ENCODE measurements around the gene TSHZ2.

TSHZ2 gene

DNA sequence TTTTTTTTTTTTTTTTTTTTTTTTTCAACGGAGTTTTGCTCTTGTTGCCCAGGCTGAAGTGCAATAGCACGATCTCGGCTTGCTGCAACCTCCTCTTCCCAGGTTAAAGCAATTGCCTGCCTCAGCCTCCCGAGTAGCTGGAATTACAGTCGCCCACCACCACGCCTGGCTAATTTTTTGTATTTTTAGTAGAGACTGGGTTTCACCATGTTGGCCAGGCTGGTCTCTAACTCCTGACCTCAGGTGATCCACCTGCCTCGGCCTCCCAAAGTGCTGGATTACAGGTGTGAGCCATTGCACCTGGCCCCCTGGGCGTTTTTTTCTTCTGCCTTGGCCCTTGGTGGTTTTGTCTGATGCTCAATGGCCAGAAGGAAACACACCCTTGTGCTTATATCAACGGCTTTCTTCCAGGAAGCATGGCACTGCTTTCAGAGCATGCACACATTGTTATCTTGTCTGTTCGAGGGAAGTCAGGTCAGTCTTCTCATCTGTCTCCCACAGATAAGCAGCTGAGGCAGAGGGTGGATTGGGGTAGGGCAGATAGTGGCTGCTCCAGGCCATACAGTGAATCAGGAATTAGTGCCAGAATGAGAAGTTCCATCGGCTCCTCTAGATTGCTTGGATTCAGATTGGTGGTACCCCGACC lies 203.1 kb downstream of the TSHZ2 start:
- DNase-seq = no peak

DNA sequence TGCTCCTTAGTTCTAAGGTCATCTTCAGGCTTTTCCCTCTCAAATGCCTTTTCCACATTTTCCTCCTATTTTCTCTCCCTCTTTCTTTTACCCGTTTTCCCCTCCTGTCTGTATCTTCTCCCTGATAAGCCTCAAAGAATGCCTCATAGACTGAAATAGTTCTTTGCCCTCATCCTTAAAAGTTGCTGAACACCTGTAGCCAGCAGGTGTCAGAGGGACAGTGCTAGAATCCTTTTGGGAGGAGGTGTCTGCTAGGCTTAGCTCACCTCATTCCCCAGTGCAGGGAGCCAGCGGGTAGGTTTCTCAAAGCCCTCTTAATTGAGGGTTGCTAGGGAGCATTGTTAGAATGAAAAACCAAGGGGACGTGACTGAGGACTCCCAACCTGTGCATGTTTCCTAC lies 204.0 kb downstream of the TSHZ2 start:
- DNase-seq = no peak

DNA sequence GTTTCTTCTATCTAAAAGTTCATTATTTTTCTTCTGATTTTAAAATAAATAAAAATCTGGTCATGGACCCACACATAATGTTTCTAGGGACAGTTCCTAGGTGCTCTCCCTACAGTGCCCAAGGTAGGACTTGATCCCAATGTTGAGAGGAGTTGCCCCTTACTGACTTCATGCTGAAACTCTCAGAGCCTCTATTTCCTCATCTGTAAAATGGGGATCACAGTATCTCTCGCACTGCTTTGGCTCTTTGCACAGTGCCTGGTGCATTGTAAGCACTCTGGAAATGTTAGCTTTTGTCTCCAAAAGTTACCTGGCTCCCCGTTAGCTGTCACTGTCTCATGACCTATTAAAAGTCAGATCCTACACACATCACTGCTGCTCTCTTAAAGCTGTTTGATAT lies 205.5 kb downstream of the TSHZ2 start:
- DNase-seq = no peak

DNA sequence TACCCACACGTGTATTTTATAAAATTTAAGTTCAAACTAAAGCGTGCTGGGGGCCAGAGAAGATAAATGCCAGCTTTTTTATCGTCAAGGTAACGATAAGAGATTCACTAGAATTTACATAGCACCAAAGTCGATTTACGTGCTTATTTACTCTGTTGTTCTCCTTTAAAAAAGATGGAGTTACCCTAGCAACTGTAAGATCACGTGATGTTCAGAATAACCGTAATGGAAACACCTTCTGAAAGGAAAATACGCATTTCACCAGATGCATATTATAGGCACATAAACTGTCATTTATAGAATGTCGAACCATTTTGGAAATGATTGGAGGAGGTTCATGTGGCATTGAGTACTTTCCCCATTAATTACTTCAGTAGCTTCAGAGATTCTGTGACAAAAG lies 207.6 kb downstream of the TSHZ2 start:
- DNase-seq = no peak

DNA sequence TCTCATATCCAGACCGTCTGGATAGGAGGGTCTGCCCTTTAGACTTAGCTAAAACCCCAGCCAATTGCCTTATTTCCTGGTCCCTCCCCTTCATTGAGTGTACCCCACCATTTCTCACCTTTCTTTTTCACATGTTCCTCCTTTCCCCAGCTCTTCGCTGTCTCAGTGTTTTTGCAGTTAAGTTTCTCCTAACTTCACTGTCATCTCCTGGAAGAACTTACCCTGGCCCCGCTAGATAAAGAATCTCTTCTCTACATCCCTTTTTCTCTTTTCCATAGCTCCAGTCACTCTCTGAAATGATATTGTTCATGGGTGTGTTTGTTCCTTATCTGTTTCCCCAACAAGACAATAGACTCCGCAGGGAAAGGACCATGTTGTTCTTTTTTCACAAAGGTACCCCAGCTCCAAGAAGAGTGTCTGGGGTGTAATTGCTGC lies 208.8 kb downstream of the TSHZ2 start:
- no peak for DNase-seq

DNA sequence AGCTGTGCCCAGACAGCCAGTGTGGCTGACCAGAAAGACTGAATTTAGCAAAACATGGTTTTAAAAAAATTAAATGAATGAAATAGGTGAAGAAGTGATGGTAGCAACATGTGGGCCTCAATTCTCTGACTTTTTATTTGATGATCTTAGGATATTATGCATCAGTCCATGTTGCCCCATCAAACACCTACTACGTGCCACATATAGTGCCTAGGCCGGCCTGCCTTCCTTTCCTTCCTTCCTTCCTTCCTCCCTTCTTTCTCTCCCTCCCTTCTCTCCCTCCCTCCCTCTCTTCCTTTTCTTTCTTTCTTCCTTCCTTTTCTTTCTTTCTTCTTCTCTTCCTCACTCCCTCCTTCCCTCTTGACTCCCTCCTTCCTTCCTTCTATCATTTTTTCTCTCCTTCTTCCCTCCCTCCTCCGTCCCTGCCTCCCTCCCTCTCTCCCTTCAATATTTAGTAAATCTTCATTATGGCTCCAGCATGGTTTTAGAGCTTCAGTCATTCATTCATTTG lies 209.8 kb downstream of the TSHZ2 start:
- DNase-seq = no peak

DNA sequence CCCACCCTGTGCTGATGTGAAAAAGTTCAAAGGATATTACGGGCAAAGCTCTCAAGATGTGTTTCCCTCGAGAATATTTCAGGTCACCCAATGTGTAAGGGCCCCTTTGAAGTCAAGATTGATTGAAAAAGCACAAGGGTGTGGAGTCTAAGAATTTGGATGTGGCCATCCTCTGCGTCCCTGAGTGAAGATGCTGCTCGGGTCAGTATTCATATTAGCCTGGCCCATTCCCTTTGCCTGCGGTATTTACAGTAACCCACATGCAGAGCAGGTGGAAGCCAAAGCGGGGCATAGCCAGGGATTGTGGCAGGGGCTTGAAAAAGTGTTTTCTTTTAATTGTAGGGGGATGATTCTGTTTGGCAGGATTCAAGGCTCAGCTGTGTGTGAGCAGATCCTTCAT lies 211.0 kb downstream of the TSHZ2 start:
- DNase-seq = no peak

DNA sequence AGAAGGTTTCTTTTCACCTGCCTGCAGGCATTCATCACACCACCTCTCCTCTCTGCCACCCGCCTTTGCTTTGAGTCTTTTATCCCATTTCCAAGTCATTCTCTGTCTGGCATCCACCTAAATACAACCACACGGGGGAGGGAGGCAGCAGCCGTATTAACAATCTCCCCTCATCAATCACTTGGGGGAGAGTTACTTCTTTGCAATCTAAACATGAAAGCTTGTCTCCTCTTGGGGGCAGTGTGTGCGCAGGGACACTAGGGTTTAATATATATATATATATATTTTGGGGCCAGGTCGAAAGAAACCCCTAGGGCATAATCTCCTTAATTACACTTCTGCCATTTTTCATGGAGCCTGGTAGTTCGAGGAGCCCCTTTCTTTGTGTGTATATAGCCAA lies 214.5 kb downstream of the TSHZ2 start:
- DNase-seq = no peak

DNA sequence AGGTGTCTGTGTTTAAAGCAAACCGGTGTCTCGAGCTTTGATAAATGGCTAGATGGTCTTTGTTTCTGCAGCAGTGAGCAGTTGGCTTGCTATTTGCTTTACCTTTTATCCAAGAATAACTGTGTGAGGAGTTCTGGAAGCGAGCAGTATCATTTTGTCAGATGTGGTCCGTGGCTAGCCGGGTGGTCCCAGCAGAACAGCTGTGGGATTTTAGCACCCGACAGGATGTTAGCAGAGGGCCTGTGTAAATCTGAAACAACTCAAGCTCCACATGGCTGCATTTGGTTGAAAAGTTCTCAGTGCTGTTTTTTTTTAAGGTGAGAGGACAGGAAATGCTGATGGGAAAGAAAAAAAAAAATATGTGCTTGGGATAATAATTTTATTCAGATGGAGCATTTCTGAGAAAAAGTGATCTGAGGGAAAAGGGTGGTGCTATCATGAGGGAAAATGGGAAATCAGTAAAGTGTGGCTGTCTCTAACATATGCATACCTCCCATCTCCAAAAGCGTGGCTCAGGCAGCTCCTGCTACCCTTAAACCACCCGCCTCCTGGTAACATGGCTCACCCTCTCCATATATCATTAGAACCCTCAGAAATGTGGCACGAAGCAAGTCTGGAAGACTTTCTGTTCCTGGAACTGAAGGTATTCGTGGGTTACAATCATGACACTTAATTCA lies 215.4 kb downstream of the TSHZ2 start:
- no peak for DNase-seq

DNA sequence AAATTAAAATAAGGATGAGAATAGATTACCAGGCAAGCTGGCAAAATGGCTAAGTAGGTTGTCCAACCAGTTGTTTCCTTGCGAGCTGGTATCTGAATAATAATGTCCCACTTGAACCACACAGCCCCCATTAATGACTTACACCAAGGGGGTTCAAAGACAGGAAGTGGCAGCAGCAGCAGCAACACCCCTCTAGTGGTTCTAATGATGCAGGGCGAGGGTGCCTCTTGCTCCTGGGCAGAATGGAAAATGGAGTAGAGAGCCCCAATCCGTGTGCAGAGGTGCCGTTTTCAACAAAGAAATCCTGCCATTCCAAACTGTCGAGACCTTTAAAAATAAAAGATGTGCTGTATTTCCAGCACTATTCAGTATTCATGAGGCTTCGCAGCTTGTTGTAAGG lies 218.1 kb downstream of the TSHZ2 start:
- DNase-seq = no peak

DNA sequence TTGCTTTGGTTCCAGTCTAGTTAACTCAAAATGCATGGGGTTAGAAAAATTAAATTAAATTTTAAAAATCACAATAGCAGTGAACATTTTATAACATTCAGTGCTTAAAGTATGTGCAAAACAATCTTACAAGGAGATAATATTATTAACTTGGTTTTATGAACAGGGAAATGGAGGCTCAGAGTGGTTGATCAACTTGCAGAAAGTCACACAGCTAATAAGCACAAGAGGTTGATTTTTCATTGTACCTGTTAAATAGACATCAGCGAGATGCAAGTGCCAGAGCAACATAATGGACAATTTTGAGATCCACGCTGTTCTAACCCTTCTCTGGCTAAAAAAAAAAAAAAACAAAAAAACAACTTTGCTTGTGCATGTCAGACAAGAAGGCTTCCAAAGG lies 219.8 kb downstream of the TSHZ2 start:
- DNase-seq = no peak

DNA sequence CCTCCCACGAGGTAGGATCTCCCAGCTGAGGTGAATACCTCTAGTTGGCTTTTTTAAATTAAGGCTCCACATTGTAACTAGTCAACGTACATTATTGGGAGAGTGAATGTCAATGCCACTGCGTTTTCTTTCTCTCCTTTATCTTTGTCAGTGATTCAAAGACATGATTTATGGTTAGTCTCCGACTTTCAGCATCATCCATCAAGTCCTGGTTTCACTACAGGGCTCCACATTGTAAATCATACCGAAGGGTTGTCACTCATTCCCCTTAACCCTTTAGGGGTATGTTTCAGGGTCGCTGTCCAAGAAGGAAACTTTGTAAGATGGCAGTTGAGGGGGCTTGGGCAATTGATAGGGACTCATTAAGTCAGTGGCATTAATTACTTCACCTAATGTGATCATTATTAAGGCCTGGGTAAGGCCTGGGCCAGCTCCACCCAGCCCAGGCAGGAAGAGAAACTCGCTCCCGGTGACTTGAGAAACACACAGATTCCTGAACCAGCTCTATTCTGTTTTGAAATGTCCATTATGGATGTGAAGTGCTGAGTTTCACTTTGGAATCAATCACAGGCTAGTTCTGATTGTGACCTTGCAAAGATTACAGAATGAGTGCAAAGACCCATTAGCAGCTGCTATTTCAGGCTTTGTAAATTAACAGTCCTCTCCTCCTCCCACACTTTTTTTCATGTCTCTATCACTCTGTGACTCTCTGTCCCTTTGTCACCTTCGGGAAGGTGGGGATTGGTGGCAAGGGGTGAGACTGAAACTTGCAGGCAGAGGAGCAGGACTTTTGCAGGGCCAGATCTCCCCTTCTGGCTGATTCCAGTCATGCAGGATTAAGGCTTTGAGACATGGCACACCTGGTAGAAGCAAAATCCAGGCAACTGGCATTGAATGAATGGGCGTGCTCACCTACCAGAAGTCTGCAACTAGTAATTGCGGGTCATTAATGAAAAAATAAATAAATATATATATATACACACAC lies 222.4 kb downstream of the TSHZ2 start:
- no peak for DNase-seq

DNA sequence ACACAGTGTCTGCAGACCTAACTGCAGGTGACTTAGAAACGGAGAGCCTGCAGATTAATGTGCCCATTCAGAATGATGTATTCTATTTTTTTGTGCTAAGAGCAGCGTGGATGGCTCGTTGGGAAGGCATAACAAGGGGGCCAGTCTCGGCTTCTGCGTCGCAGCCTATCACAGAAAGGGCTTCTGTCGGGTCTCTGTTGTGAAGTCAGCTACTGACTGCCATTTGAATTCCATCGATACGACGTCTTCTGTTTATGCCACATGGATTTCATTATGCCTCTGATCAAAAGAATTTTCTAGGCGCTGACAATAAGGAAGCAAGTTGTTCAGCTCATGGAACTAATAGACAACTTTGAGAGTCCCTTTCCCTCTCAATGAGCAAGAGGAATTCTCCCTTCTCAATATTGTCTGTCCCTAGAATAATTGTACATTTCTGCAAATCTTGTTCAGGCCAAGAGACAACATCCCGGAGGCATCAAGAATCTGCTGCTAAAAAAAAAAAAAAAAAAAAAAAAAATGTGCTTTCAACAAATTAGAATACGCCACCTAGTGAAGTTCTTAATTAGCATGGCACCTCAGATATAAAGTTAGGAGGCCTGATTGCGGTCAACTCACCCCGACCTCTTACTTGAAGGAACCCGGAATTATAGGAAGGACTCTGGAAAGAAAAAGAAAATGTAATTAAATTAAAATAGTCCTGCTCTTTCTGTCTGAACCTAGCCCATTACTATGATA lies 223.9 kb downstream of the TSHZ2 start:
- no peak for DNase-seq

DNA sequence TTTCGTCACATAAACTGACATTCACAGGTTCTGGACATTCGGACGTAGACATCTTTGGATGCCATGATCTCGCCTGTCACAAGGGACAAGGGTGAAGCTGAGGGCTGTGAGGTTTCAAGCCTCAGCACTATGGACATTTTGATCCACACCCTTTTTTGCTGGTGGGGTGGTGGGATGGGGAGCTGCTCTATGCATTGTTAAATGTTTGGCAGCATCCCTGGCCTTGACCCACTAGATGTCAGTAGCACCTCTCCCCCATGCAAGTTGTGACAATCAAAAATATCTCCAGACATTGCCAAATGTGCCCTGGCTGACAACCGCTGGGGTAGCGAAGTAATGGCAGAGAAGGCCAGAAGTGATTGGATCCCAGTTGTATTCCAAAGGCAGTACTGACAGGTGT lies 229.4 kb downstream of the TSHZ2 start:
- DNase-seq = no peak

DNA sequence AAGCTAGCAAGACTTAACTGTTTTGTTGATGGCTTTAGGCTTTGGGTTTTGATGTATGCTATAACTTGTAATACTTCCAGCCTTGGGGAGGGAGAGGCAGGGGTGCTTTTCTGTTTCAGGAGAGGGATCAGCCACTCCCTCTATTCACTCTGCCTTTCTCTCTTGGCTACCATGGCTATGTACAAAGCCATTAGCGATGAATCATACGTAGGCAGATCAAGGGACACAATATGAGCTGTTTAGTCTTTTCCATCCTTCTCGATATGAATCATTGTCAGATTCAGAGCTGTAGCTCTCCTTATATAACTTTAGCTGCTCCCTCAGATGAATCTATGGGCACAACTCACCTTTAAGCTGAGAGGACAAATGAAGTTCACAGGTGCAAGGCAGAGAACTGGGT lies 230.6 kb downstream of the TSHZ2 start:
- no peak for DNase-seq

DNA sequence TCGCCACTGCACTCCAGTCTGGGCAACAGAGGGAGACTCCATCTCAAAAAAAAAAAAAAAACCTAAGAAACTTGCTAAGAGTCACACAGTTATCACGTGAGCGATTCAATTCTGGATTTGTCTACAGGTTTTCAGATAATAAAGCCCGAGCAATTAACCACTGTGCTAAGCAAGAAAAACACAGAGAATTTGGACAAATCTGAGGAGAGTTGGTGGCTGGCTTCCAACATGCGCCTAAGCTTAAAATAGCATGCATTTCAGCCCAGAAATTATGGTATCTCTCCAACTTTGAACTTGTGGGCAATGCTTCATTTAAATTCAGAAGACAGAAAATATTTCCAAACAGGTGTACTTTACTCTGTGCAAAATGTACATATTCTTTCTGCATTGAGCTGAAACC lies 232.9 kb downstream of the TSHZ2 start:
- no peak for DNase-seq

DNA sequence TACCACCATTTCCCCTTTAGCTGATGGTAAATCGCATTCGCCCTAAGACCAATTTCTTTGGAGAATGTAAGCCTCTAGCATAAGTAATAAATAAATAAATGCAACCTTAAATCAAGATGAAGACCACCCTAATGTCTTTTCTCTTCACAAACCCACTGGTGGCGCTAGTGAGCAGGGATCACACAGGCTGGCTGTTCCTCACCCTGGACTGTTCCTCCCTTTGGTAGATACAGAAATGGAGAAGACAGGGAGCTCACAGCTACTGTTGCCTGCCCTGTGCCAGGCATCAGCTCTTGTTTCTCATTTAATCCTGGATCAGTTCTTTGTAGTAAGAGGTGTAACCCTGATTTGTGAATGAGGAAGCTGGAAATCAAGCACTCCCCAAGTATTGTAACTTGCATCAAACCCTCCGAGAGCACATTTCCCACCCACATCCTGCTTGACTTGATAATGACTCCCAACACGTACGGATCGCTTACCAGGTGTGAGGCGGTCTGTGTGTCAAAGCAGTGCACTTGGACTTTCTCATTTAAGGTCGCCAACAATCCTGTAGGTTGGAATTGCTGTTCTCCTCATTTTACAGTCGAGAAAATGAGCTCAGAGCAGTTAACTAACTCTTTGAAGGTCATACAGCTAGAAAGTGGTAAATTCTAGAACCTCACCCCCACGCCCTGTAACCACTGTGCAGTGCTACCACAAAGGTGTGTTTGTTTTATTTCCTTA lies 236.1 kb downstream of the TSHZ2 start:
- DNase-seq = no peak

DNA sequence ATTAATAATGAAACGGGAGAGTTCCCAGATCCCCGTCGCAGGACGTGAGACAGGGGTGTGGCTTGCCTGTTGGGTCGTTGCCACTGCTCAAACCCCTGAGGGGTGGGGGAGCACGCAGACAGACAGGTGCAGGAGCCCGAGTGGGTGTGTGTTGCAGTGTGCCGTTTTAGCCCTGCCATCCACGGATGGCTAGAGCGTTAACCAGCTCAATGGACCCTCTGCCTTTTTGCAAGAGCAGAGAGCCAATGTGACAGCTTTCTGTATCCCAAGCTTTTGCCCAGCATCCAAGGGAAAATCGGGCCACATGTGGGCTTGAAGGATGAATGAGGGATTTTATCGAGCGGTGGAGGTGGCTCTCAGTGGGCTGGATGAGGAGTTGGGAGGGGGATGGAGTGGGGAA lies 237.9 kb downstream of the TSHZ2 start:
- no peak for DNase-seq

DNA sequence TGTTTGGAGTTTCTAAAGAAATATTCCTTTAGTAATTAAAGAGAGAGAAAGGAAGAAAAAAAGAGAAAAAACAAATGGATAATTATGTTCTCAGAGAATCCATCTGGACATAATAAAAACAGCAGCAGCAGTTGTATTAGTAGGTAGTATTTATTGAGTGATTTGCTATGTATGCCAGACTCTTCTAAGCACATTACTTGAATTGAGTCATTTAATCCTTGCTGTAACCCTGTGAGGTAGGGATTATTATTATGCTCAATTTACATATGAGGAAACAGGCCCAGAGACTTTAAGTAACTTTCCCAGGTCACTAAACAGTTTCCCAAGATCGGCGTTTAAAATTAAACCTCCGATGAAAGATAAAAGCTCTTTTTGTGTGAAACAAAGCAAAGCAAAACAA lies 238.8 kb downstream of the TSHZ2 start:
- DNase-seq = no peak

DNA sequence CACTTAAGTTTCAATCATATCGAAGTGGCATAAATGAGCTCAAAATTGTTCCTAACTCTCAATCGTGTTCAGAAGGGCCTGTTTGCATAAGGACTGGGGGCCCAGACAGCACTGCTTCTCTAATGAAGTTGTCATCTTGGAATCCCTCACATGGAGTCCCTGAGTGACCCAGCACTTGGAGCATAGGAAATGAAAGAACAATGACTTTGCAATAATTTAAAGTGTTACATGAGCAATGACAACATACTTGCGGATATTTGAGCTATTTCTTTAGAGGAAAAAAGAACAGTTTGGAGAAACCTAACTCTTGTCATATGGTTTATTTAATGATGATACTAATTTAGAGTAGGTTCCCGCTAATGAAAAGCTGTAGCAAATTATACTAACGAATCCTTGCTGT lies 239.9 kb downstream of the TSHZ2 start:
- DNase-seq = no peak

DNA sequence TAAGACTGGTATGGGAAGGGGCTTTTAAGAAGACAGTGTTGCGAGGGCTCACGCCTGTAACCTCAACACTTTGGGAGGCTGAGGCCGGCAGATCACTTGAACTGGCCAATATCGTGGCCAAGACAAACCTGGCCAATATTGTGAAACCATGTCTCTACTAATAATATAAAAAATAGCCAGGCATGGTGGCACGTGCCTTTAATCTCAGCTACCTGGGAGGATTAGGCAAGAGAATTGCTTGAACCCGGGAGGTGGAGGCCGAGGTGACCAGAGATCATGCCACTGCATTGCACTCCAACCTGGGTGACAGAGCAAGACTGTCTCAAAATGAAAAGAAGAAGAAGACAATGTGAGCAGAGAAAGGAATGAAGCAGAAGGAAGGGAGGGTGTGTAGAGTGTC lies 242.2 kb downstream of the TSHZ2 start:
- DNase-seq = no peak

DNA sequence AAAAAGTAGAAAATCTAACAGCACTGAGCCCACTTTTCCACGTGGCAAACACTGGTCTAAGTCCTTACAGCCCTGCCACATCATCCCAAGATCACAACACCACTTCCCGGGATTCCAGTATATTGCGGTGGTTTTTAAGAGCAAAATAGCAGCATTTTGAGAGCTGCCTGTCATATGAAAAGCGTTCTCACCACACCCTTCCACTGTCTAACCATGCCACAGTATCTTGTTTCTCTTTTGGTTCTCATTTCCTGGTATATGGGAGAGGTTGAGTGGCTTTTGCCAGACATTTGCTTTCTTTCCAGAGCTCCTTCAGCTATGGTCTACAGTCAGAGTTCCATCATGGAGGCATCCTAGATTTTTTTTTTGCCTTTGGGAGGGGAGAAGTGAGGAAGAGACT lies 243.0 kb downstream of the TSHZ2 start:
- no peak for DNase-seq

All from NCI-H2081 treated with DMSO at 0.1 percent for 48 hours (cell line).